B cell (primary cell): ENCODE measurements around the gene PROC. TPM values are rescaled to one million over a fixed set of nuclear protein-coding genes. Genes with fewer than 3 reads are reported as not detected.

Experiments
- ATAC-seq: fragments of 200-7000 bp; cut with Tn5 transposase; one replicate; pipeline ENCODE4 v1.10.0; 2021; ENCODE audit warnings: low read depth, mild to moderate bottlenecking, moderate number of reproducible peaks, moderate library complexity
- CTCF ChIA-PET: fragments of 350-600 bp; sonication (Branson Sonifier 250); formaldehyde crosslinking; loops from one replicate; lab custom pipeline; 2021; ENCODE audit warnings: antibody characterized with exemption, inconsistent platforms; lab: Charles Lee
- POLR2A ChIA-PET: fragments of 350-600 bp; sonication (Branson Sonifier 250); formaldehyde crosslinking; loops from one replicate; lab custom pipeline; 2021; ENCODE audit warnings: antibody characterized with exemption; lab: Charles Lee
- DNase-seq: peaks from one replicate; pipeline ENCODE4 v3.0.0; 2013
- H2AFZ ChIP-seq: 2 replicates; pipeline ENCODE4 v1.6.1; 2012; ENCODE audit warnings: mild to moderate bottlenecking, low read depth, low read length; ENCODE audit not compliant: insufficient read depth, poor library complexity, severe bottlenecking
- H3K27ac ChIP-seq, 2 donors: 1 replicate in 1 of 2; 2 replicates in 1 of 2; pipeline ENCODE4 v1.5.1; 2012 to 2013; ENCODE audit warnings: low read length in 2 of 2, mild to moderate bottlenecking in 2 of 2, moderate library complexity in 1 of 2
- H3K27me3 ChIP-seq, 4 experiments: fragments of 200-600 bp in 1 of 4; sonication (generic) in 1 of 4; replicated peaks in 1 of 4; 1 replicate in 2 of 4; 2 replicates in 2 of 4; pipeline versions ENCODE4 v1.6.1 to v1.7.0; 2013 to 2016; ENCODE audit warnings: low read length in 3 of 4, mild to moderate bottlenecking in 2 of 4, mixed read lengths in 1 of 4, moderate library complexity in 1 of 4; ENCODE audit not compliant: insufficient read depth in 4 of 4, control insufficient read depth in 3 of 4; ENCODE audit errors: control extremely low read depth in 1 of 4
- H3K36me3 ChIP-seq, 2 experiments: replicated peaks in 1 of 2; 1 replicate in 1 of 2; 2 replicates in 1 of 2; pipeline versions ENCODE4 v1.6.1 to v1.7.1; 2013; ENCODE audit warnings: low read length in 1 of 2; ENCODE audit not compliant: insufficient read depth in 2 of 2, control insufficient read depth in 1 of 2; ENCODE audit errors: control extremely low read depth in 1 of 2, extremely low read depth in 1 of 2
- H3K4me1 ChIP-seq, 2 donors: fragments of 200-600 bp in 1 of 2; sonication (generic) in 1 of 2; 1 replicate in 1 of 2; 2 replicates in 1 of 2; pipeline versions ENCODE4 v1.5.1 to v1.6.1; 2013 to 2017; ENCODE audit warnings: low read length in 2 of 2; ENCODE audit not compliant: control insufficient read depth in 2 of 2, insufficient read depth in 2 of 2
- H3K4me2 ChIP-seq: replicated peaks from 2 replicates; pipeline ENCODE3; 2012; ENCODE audit warnings: mild to moderate bottlenecking, low read depth, low read length; ENCODE audit not compliant: poor library complexity, severe bottlenecking
- H3K4me3 ChIP-seq, 5 experiments: fragments of 200-600 bp in 1 of 5; sonication (generic) in 1 of 5; 1 replicate in 3 of 5; 2 replicates in 2 of 5; pipeline versions ENCODE4 v1.5.1 to v1.7.0; 2011 to 2016; ENCODE audit warnings: low read length in 4 of 5, mild to moderate bottlenecking in 4 of 5, low read depth in 2 of 5, control low read depth in 1 of 5, moderate library complexity in 1 of 5; ENCODE audit not compliant: insufficient read depth in 1 of 5; ENCODE audit errors: control extremely low read depth in 1 of 5, extremely low read depth in 1 of 5
- H3K79me2 ChIP-seq: fragments of 200-600 bp; sonication (generic); one replicate; pipeline ENCODE4 v1.6.0; 2016; ENCODE audit warnings: low read length; ENCODE audit not compliant: control insufficient read depth, insufficient read depth
- H3K9ac ChIP-seq: fragments of 200-600 bp; sonication (generic); 2 replicates; pipeline ENCODE4 v1.6.1; 2017; ENCODE audit warnings: mild to moderate bottlenecking, low read length, moderate library complexity
- H3K9me3 ChIP-seq, 3 donors: one replicate each; pipeline versions ENCODE4 v1.6.1 to v1.7.1; 2013; ENCODE audit warnings: low read length in 2 of 3; ENCODE audit not compliant: control insufficient read depth in 2 of 3, insufficient read depth in 1 of 3; ENCODE audit errors: control extremely low read depth in 1 of 3
- H4K20me1 ChIP-seq: 2 replicates; pipeline ENCODE4 v1.6.0; 2012; ENCODE audit warnings: mild to moderate bottlenecking, low read length; ENCODE audit not compliant: insufficient read depth, control insufficient read depth, poor library complexity, severe bottlenecking
- H3K27ac Mint-ChIP-seq: one replicate; pipeline ENCODE4 v1.8.0; 2021; ENCODE audit warnings: mixed read lengths
- H3K27me3 Mint-ChIP-seq: one replicate; pipeline ENCODE4 v1.8.0; 2021; ENCODE audit warnings: mixed read lengths
- H3K4me1 Mint-ChIP-seq: one replicate; pipeline ENCODE4 v1.8.0; 2021; ENCODE audit warnings: mixed read lengths
- H3K4me3 Mint-ChIP-seq: one replicate; pipeline ENCODE4 v1.8.0; 2021; ENCODE audit warnings: mixed read lengths
- H3K9me3 Mint-ChIP-seq: one replicate; pipeline ENCODE4 v1.8.0; 2022; ENCODE audit warnings: mixed read lengths; ENCODE audit not compliant: insufficient read depth
- EZH2 ChIP-seq: IDR thresholded peaks from 2 replicates; pipeline ENCODE4 v1.6.1; 2012; ENCODE audit warnings: borderline replicate concordance, low read depth, mild to moderate bottlenecking, moderate library complexity, low read length; ENCODE audit not compliant: insufficient read depth, poor library complexity, severe bottlenecking
- WGBS: methylation state at CpG from one replicate; pipeline ENCODE4 v1.1.5; 2013; ENCODE audit warnings: missing lambda C conversion rate; ENCODE audit not compliant: insufficient coverage; 5-methylcytosine and 5-hydroxymethylcytosine counted together
- intact Hi-C: fragments of 100-400 bp; cut with micrococcal nuclease; formaldehyde crosslinking; loops from one replicate; pipeline ENCODE4 v1.10.0; 2022
- polyA plus RNA-seq: library from polyadenylated mRNA; depleted of rRNA; stranded (reverse); fragments of >200 nt; gene quantifications from 2 replicates; pipeline ENCODE4 v1.2.3, GENCODE V29; 2012
- total RNA-seq, 2 donors: library from RNA; stranded (reverse); fragments of 120-200 nt in 1 of 2; gene quantifications; 1 replicate in 1 of 2; 2 replicates in 1 of 2; pipeline versions ENCODE4 v1.2.3 to v1.2.4, GENCODE V29; 2013 to 2022
- TF ChIP-seq, protein P1 (sequence below): fragments of 200-600 bp; IDR thresholded peaks from one replicate; pipeline ENCODE4 v1.8.0; 2022; ENCODE audit warnings: antibody characterized with exemption, mild to moderate bottlenecking

PROC gene
- total and polyA plus RNA-seq, 2 donors (not counting 1 experiment from before 2014, with no cell fraction given) = 0.40 TPM; not detected in 1

- Histone ChIP-seq H3K4me3 (no peak overlapping the region), H3K4me1 (no peaks in the 10 kb centered on the region), H2AFZ (no peak overlapping the region), H3K36me3 (no peaks in the 10 kb centered on the region), H4K20me1 (no peaks in the 10 kb centered on the region), H3K27me3 (no peaks in the 10 kb centered on the region), H3K9me3 (no peaks in the 10 kb centered on the region), H3K79me2 (no peaks in the 10 kb centered on the region), H3K27ac (no peak overlapping the region), H3K9ac (no peak overlapping the region), H3K4me2 (no peak overlapping the region)
- Mint-ChIP-seq H3K4me3 (no peak overlapping the region), H3K9me3 (no peaks in the 10 kb centered on the region), H3K4me1 (no peaks in the 10 kb centered on the region), H3K27ac (no peak overlapping the region), H3K27me3 (no peaks in the 10 kb centered on the region)
- 96% methylated on average over 5 of the region's 7 CpGs for WGBS
- ChIA-PET CTCF (interaction anchor here (1.2 to 1.4 kb wide), 2 partner anchors 44 to 49 kb away, joined by 3 to 4 read pairs; no protein-coding TSS in a partner anchor), POLR2A (no interaction called here)
- no peak for DNase-seq
- ATAC-seq = no peak
- TF ChIP-seq, protein P1, sequence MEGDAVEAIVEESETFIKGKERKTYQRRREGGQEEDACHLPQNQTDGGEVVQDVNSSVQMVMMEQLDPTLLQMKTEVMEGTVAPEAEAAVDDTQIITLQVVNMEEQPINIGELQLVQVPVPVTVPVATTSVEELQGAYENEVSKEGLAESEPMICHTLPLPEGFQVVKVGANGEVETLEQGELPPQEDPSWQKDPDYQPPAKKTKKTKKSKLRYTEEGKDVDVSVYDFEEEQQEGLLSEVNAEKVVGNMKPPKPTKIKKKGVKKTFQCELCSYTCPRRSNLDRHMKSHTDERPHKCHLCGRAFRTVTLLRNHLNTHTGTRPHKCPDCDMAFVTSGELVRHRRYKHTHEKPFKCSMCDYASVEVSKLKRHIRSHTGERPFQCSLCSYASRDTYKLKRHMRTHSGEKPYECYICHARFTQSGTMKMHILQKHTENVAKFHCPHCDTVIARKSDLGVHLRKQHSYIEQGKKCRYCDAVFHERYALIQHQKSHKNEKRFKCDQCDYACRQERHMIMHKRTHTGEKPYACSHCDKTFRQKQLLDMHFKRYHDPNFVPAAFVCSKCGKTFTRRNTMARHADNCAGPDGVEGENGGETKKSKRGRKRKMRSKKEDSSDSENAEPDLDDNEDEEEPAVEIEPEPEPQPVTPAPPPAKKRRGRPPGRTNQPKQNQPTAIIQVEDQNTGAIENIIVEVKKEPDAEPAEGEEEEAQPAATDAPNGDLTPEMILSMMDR = no peak
- no peak for TF ChIP-seq EZH2
- intact Hi-C loops = no loop called here
Observed at GRCh38 chr2:127429844-127430425, 11.7 kb downstream of the PROC start.

DNA sequence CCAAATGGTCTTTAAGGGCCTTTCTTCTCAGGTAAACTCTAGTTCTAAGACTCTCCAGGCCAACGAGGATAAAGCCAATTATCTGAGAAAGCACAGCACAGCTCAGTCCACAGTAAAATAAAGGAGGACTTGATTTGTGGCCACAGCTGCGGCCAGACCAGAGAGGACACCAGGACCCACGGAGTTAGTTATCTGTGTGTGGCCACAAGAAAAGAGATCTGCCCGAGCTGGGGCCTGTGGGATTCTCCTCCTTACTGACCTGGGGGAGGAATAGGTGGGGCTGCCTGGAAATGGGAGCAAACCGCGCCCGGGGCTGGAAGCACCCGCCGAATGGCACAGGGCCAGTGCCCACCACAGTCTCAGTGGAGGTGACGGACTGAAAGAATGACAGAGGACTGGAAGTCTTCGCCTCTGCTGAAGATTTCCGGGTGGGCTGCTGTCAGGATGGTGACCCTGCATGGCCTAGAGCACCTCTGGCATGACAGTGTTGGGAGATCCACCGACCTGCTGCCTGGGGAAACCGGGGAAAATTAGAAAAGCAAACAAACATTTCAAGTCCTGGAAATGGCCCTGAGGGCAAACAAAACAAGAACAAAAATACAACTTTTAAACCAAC is 13.3 kb downstream of the PROC start:
- no peak overlapping the region for H3K9ac ChIP-seq
- no peak overlapping the region for H2AFZ ChIP-seq
- ChIA-PET CTCF (interaction anchor here (0.6 kb wide), 1 partner anchor 718 kb away, joined by 4 read pairs; no protein-coding TSS in a partner anchor), POLR2A (no interaction called here)
- Mint-ChIP-seq H3K4me3 (no peak overlapping the region), H3K27ac (no peak overlapping the region), H3K27me3 (no peaks in the 10 kb centered on the region), H3K4me1 (no peaks in the 10 kb centered on the region), H3K9me3 (no peaks in the 10 kb centered on the region)
- no peak overlapping the region for H3K4me2 ChIP-seq
- ATAC-seq = no peak
- intact Hi-C loops = no loop called here
- H3K27ac ChIP-seq = no peak overlapping the region
- H3K4me3 ChIP-seq = no peak overlapping the region
- H3K36me3 ChIP-seq = no peaks in the 10 kb centered on the region
- H4K20me1 ChIP-seq = no peaks in the 10 kb centered on the region
- no peaks in the 10 kb centered on the region for H3K9me3 ChIP-seq
- WGBS = 90% methylated on average over 13 of the region's 14 CpGs
- DNase-seq = no peak
- no peaks in the 10 kb centered on the region for H3K27me3 ChIP-seq
- H3K79me2 ChIP-seq = no peaks in the 10 kb centered on the region
- no peaks in the 10 kb centered on the region for H3K4me1 ChIP-seq
- no peak for TF ChIP-seq EZH2
- TF ChIP-seq, protein P1 = no peak
